Measurements from ENCODE around the gene E4F1.
"Not testable (repeated sequence)": the region's sequence is repeated elsewhere in the genome, so short reads cannot be mapped to it uniquely, and the experiment has no call there.

DNA sequence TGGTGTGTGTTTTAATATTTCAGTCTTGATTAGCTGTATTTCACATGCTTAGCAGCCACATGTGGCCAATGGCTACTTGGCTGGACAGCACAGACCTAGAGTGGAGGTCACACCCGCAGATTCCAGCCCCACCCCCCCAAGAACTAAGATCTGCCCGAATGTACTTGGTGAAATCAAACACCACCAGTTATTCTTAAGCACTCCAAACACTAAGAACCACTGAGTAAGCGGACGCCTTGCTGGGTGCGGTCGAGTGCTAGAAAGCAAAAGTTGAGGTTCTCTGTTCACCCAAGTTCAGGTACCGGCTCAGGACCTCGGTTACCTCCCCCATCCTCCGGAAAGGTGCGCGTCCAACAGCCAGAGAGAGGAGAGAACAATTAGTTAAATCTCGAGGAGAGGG is 43.5 kb downstream of the E4F1 start:
- not testable (repeated sequence) for TF ChIP-seq ZNF274 (IDR thresholded peaks at IDR 0.05; ENCODE audit: low read depth, low read length); YY1 (IDR thresholded peaks at IDR 0.05; ENCODE audit: insufficient read depth, insufficient read length)
